ENCODE measurements around the gene THAP7. TPM values are rescaled to one million over a fixed set of nuclear protein-coding genes. Genes with fewer than 3 reads are reported as not detected.

THAP7 gene
- total and polyA plus RNA-seq, 7 donors = 19.9 to 59.4 (median 39.2) TPM

GRCh38 chr22:20992456-20993303 lies 9.2 kb downstream of the THAP7 start:
- 90 to 92% methylated on average over 21 of the region's 21 CpGs for WGBS, 2 donors
- intact Hi-C loops (cut with DNase I) = no loop called here
- TF ChIP-seq CTCF (IDR thresholded peaks at IDR 0.05) = no peak
- TF ChIP-seq POLR2A (IDR thresholded peaks at IDR 0.05) = no peak
- no peak for TF ChIP-seq POLR2AphosphoS5 (IDR thresholded peaks at IDR 0.05)
- no peak for TF ChIP-seq EP300 (IDR thresholded peaks at IDR 0.05)

GRCh38 chr22:20992056-20992442 lies 9.9 kb downstream of the THAP7 start:
- no peak for DNase-seq
- no peaks in the 10 kb centered on the region for H3K4me1 ChIP-seq
- H3K4me3 ChIP-seq = no peak overlapping the region
- H3K27ac ChIP-seq = no peak overlapping the region
- TF ChIP-seq POLR2A (IDR thresholded peaks at IDR 0.05) = no peak
- no peak for TF ChIP-seq EP300 (IDR thresholded peaks at IDR 0.05)
- TF ChIP-seq CTCF (IDR thresholded peaks at IDR 0.05) = no peak
- 85 to 86% methylated on average over 7 of the region's 7 CpGs for WGBS, 2 donors
- no peaks in the 10 kb centered on the region for H3K9me3 ChIP-seq
- intact Hi-C loops (cut with DNase I) = no loop called here
- H3K27me3 ChIP-seq = no peaks in the 10 kb centered on the region
- H3K36me3 ChIP-seq = peaks cover 18 to 91% (median 34%) of the 10 kb centered on the region in 4 donors

More at GRCh38 chr22:20992456-20993303, 9.2 kb downstream of the THAP7 start:
- Histone ChIP-seq H3K4me1 (no peaks in the 10 kb centered on the region), H3K27me3 (no peaks in the 10 kb centered on the region), H3K9me3 (no peaks in the 10 kb centered on the region), H3K27ac (no peak overlapping the region), H3K4me3 (no peak overlapping the region), H3K36me3 (peaks cover 18 to 91% (median 34%) of the 10 kb centered on the region in 4 donors)
- DNase-seq = no peak

- DNase-seq = peak; percentile 66
- H3K27me3 ChIP-seq = no peaks in the 10 kb centered on the region
- no peaks in the 10 kb centered on the region for H3K9me3 ChIP-seq
- intact Hi-C loops (cut with DNase I) = no loop called here
- H3K4me1 ChIP-seq = no peaks in the 10 kb centered on the region
- H3K27ac ChIP-seq = no peak overlapping the region
- TF ChIP-seq POLR2AphosphoS5 (IDR thresholded peaks at IDR 0.05) (no peak), CTCF (IDR thresholded peaks at IDR 0.05) (no peak), EP300 (IDR thresholded peaks at IDR 0.05) (no peak), POLR2A (IDR thresholded peaks at IDR 0.05) (no peak)
- H3K36me3 ChIP-seq = peaks cover 18 to 90% (median 34%) of the 10 kb centered on the region in 4 donors
- WGBS, 2 donors = 92 to 96% methylated on average over 24 of the region's 24 CpGs
- no peak overlapping the region for H3K4me3 ChIP-seq
Observed at GRCh38 chr22:20991252-20992055, 10.5 kb downstream of the THAP7 start.

GRCh38 chr22:20990184-20991180 lies 11.4 kb downstream of the THAP7 start:
- no peak overlapping the region for H3K27ac ChIP-seq
- peaks cover 18 to 88% (median 37%) of the 10 kb centered on the region in 4 donors for H3K36me3 ChIP-seq
- H3K4me3 ChIP-seq = no peak overlapping the region
- 90% methylated on average over 21 of the region's 21 CpGs for WGBS, 2 donors
- H3K4me1 ChIP-seq = no peaks in the 10 kb centered on the region
- no peak for TF ChIP-seq POLR2A (IDR thresholded peaks at IDR 0.05)
- no peak for TF ChIP-seq EP300 (IDR thresholded peaks at IDR 0.05)
- TF ChIP-seq CTCF (IDR thresholded peaks at IDR 0.05) = no peak
- no peak for TF ChIP-seq POLR2AphosphoS5 (IDR thresholded peaks at IDR 0.05)
- DNase-seq = no peak
- no peaks in the 10 kb centered on the region for H3K27me3 ChIP-seq
- intact Hi-C loops (cut with DNase I) = no loop called here
- H3K9me3 ChIP-seq = no peaks in the 10 kb centered on the region
